HUES6 (cell line): ENCODE results near the gene IRX2.

Experiments
- H3K27ac ChIP-seq: 2 replicates; pipeline ENCODE4 v1.7.0; 2013; ENCODE audit warnings: low read depth, mild to moderate bottlenecking, low read length, inconsistent platforms
- H3K27me3 ChIP-seq: 2 replicates; pipeline ENCODE4 v1.6.1; 2013; ENCODE audit warnings: low read length; ENCODE audit not compliant: control insufficient read depth, insufficient read depth
- H3K36me3 ChIP-seq: 2 replicates; pipeline ENCODE4 v1.6.1; 2013; ENCODE audit warnings: low read length; ENCODE audit not compliant: control insufficient read depth, insufficient read depth
- H3K4me1 ChIP-seq: 2 replicates; pipeline ENCODE4 v1.6.1; 2013; ENCODE audit warnings: low read length; ENCODE audit not compliant: control insufficient read depth, insufficient read depth
- H3K4me3 ChIP-seq: 2 replicates; pipeline ENCODE4 v1.5.1; 2013; ENCODE audit warnings: low read depth, low read length
- H3K9ac ChIP-seq: one replicate; pipeline ENCODE4 v1.6.1; 2013; ENCODE audit warnings: mild to moderate bottlenecking, low read length
- H3K9me3 ChIP-seq: 2 replicates; pipeline ENCODE4 v1.6.1; 2013; ENCODE audit warnings: low read depth, low read length; ENCODE audit not compliant: control insufficient read depth, insufficient read depth

IRX2 gene

GRCh38 chr5:2725980-2726765 lies 25.3 kb downstream of the IRX2 start:
- H3K27me3 ChIP-seq: peaks cover 2% of the 10 kb centered on the region; the same call in 1 of the 2 replicates
- no peaks in the 10 kb centered on the region for H3K4me1 ChIP-seq
- H3K36me3 ChIP-seq: no peaks in the 10 kb centered on the region
- no peak overlapping the region for H3K27ac ChIP-seq
- no peaks in the 10 kb centered on the region for H3K9me3 ChIP-seq
- H3K4me3 ChIP-seq: no peak overlapping the region
- H3K9ac ChIP-seq: no peak overlapping the region

DNA sequence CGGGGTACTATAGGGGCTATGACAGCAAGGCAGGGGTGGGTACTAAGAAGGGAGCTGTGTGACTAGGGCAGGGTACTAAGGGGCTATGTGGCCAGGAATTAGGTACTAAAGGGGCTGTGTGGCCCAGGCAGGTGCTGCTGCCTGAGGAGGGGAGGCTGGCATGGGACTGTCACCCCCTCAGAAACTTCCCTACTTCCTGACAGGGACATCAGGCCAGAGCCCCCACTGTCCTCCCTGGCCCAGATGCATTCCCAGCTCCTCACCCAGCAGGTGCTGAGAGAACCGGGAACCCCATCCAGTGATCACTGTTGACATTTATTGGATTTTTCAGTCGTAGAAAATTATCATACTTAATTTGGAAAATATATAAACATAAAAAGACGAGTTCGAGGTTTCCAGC lies 26.6 kb downstream of the IRX2 start:
- Histone ChIP-seq H3K9ac (no peak overlapping the region), H3K27ac (no peak overlapping the region), H3K4me3 (no peak overlapping the region), H3K36me3 (no peaks in the 10 kb centered on the region), H3K9me3 (no peaks in the 10 kb centered on the region), H3K27me3 (peaks cover 2% of the 10 kb centered on the region; the same call in 1 of the 2 replicates), H3K4me1 (no peaks in the 10 kb centered on the region)

DNA sequence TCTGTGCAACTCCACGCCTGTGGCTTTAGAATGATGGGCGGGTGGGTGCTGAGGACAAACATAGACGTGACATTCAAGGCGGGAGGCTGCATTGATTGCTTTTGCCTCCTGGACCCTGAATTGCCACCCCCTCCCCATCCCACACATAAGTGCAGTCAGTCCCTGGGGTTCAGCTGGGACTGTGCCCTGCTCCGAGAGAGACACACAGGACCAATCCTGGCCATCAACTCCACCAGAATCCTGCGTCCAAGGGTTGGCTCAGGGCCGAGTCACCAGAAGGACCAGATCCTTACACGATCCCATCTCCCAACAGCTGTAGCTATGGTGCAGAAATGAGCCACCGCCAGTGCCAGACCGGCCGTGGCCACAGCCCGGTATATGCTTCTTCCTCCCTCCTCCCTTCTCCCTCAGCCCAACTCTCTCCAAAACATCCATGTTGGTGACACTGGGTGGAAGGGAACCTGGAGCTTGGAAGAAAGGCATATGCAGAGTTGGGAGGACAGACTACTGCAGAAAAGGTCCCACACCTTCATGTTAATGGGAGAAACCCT lies 27.4 kb downstream of the IRX2 start:
- peaks cover 2% of the 10 kb centered on the region; the same call in 1 of the 2 replicates for H3K27me3 ChIP-seq
- no peak overlapping the region for H3K4me3 ChIP-seq
- no peaks in the 10 kb centered on the region for H3K36me3 ChIP-seq
- no peak overlapping the region for H3K9ac ChIP-seq
- no peaks in the 10 kb centered on the region for H3K9me3 ChIP-seq
- no peak overlapping the region for H3K27ac ChIP-seq
- no peaks in the 10 kb centered on the region for H3K4me1 ChIP-seq

DNA sequence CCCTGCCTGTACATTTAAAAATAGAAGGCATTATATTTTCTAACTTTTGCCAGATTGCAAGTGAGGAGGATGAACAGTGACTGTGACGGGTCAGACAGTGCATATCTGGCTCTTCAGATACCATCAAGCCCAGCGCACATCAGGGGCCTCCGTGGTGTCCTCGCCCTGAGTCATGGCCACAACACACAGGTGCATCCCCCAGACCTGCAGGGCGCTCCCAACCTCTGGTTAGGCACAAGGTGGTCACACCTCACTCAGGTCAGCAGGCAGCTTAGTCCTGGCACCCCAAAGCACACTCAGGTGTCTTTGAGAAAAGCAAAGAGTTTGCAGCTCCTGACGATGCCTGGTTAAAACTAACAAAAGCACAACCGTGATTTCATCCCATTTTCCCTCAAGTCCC lies 28.6 kb downstream of the IRX2 start:
- H3K27me3 ChIP-seq: peaks cover 2% of the 10 kb centered on the region; the same call in 1 of the 2 replicates
- H3K4me1 ChIP-seq: no peaks in the 10 kb centered on the region
- no peak overlapping the region for H3K9ac ChIP-seq
- no peak overlapping the region for H3K4me3 ChIP-seq
- no peaks in the 10 kb centered on the region for H3K36me3 ChIP-seq
- no peaks in the 10 kb centered on the region for H3K9me3 ChIP-seq
- H3K27ac ChIP-seq: no peak overlapping the region

- Histone ChIP-seq H3K27ac (no peak overlapping the region), H3K4me1 (no peaks in the 10 kb centered on the region), H3K36me3 (no peaks in the 10 kb centered on the region), H3K4me3 (no peak overlapping the region), H3K27me3 (peaks cover 6% of the 10 kb centered on the region), H3K9me3 (no peaks in the 10 kb centered on the region), H3K9ac (no peak overlapping the region)
Measured at GRCh38 chr5:2721385-2722138, 29.9 kb downstream of the IRX2 start.

- H3K27me3 ChIP-seq: peaks cover 6% of the 10 kb centered on the region; the same call in 1 of the 2 replicates
Measured at GRCh38 chr5:2719332-2719731, 32.1 kb downstream of the IRX2 start.

GRCh38 chr5:2718115-2718514 lies 33.4 kb downstream of the IRX2 start:
- Histone ChIP-seq H3K9ac (no peak overlapping the region), H3K4me3 (no peak overlapping the region), H3K27me3 (peaks cover 6% of the 10 kb centered on the region; the same call in 1 of the 2 replicates), H3K36me3 (no peaks in the 10 kb centered on the region), H3K4me1 (no peaks in the 10 kb centered on the region), H3K27ac (no peak overlapping the region), H3K9me3 (no peaks in the 10 kb centered on the region)

More at GRCh38 chr5:2719332-2719731, 32.1 kb downstream of the IRX2 start:
- Histone ChIP-seq H3K9me3 (no peaks in the 10 kb centered on the region), H3K27ac (no peak overlapping the region), H3K4me1 (no peaks in the 10 kb centered on the region), H3K36me3 (no peaks in the 10 kb centered on the region), H3K4me3 (no peak overlapping the region), H3K9ac (no peak overlapping the region)

DNA sequence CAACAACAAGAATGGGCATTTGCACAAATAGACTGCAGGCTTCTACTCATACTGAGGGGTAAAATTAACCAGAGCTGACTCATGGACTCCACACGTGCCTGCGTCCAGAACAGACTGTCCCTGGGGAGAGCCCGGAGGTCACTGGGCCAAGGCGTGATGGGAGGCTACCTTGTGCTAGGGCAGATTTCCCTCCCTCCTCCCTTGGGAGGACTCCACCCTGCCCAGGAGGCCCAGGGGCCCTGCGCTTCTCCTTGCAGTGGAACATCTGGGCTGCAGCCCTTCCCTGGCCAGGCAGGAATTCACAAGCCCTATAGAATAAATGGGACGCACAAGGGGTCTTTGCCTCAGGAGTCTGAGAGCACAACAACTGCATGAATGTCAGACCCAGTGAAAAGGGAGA lies 35.6 kb downstream of the IRX2 start:
- Histone ChIP-seq H3K4me3 (no peak overlapping the region), H3K9me3 (no peaks in the 10 kb centered on the region)

DNA sequence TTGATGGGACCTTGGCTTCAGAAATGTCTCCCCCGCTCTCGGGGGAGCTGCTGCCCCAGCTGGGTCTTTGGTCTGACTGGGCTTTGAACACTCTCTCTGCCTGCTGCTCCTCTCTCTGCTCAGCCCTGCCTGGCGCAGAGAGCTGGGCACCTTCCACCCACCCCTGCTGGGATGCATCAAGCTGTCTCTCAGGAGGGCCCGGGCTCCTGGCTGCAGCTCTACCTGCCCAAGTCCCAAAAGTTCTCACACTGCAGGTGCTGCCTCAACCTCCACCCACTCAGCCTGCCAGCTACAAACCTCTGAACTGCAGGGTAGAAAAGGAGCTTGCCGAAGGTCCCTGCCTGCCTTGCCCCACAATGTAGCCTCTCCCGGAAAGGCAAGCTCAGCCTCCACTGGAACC lies 36.7 kb downstream of the IRX2 start:
- Histone ChIP-seq H3K27me3 (peaks cover 4% of the 10 kb centered on the region; the same call in 1 of the 2 replicates), H3K9ac (no peak overlapping the region), H3K36me3 (no peaks in the 10 kb centered on the region), H3K27ac (no peak overlapping the region), H3K4me1 (peaks cover 3% of the 10 kb centered on the region; the same call in 1 of the 2 replicates), H3K4me3 (no peak overlapping the region), H3K9me3 (no peaks in the 10 kb centered on the region)

More for the DNA sequence above, 35.6 kb downstream of the IRX2 start:
- Histone ChIP-seq H3K27ac (no peak overlapping the region), H3K36me3 (no peaks in the 10 kb centered on the region), H3K27me3 (peaks cover 4% of the 10 kb centered on the region; the same call in 1 of the 2 replicates), H3K9ac (no peak overlapping the region), H3K4me1 (no peaks in the 10 kb centered on the region)

- no peaks in the 10 kb centered on the region for H3K36me3 ChIP-seq
- no peak overlapping the region for H3K27ac ChIP-seq
Measured at GRCh38 chr5:2714026-2714425, 37.5 kb downstream of the IRX2 start.

More at GRCh38 chr5:2714026-2714425, 37.5 kb downstream of the IRX2 start:
- Histone ChIP-seq H3K9me3 (no peaks in the 10 kb centered on the region), H3K27me3 (peaks cover 4% of the 10 kb centered on the region; the same call in 1 of the 2 replicates), H3K9ac (no peak overlapping the region), H3K4me1 (peaks cover 6% of the 10 kb centered on the region; the same call in 1 of the 2 replicates), H3K4me3 (no peak overlapping the region)
